ENCODE measurements around the gene DOK6. TPM values are rescaled to one million over a fixed set of nuclear protein-coding genes. Genes with fewer than 3 reads are reported as not detected.
"Not testable (repeated sequence)": the region's sequence is repeated elsewhere in the genome, so short reads cannot be mapped to it uniquely, and the experiment has no call there.

The DOK6 gene
- polyA plus RNA-seq, 4 donors, result 15.5 to 18.1 (median 17.0) TPM

DNA sequence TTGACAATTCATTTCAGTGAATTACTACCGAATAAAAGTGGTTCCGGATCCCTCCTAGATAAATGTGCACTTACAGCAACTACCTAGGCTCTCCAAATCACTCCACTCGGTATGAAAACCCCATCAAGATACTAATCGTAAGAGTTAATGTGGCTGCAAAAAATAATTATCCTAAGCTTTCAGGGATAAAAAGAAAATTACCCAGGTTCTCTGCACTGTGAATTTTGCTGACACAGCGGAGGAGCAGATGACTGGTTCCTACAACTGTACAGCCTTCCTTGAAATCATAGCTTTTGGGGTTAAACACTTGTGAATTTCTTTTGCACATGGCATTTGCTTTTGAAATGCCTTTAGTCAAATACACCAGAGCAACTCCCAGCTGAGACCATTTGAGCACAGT lies 442.3 kb downstream of the DOK6 start:
- DNase-seq (ENCODE audit: low read depth in 4 of 4, low spot score in 2 of 4), result no peak

DNA sequence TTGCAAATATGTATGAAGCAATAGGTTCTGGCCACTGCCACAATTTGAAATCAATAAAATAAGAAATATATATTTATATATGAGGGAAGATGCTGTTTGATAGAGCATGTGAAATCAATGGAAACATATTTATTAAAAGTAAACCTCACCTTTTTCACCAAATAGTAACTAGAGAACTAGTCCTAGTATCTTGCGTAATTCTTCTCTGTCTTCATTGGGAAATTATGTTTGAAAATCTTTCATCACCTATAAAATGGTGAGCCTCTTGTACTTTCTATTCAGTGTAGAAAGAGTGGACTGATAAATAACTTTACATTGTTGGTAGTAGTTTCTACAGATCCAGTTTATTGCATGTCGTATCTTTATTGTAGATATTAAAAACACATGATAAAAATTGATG lies 444.0 kb downstream of the DOK6 start:
- DNase-seq (ENCODE audit: low read depth in 4 of 4, low spot score in 2 of 4), result no peak

GRCh38 chr18:69845593-69846506 lies 445.2 kb downstream of the DOK6 start:
- peak in 1 of 4 donors; percentile 5 for DNase-seq (ENCODE audit: low read depth in 4 of 4, low spot score in 2 of 4)

DNA sequence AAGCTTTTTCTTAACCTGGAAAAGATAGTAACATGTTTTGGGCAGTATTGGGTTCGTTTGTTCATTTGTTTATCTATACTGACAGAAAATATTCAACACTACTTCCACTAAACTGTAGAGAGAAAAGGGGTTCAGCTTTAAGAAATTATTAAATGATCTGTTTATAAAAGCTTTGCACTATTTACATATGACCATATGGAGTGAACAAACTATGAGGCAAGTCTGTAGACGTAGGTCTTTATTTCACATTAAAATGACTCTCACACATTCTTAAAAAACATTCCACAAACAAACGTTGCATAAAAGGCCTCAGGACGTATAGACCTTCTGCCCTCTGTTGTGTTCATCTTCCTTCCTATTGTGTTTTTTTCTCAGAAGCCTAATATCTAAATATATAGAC lies 452.4 kb downstream of the DOK6 start:
- no peak for DNase-seq (ENCODE audit: low read depth in 4 of 4, low spot score in 2 of 4)

GRCh38 chr18:69854455-69854854 lies 453.8 kb downstream of the DOK6 start:
- DNase-seq (ENCODE audit: low read depth in 4 of 4, low spot score in 2 of 4), result no peak

GRCh38 chr18:69858897-69859296 lies 458.2 kb downstream of the DOK6 start:
- no peak for DNase-seq (ENCODE audit: low read depth in 4 of 4, low spot score in 2 of 4)

- not testable (repeated sequence) for DNase-seq (ENCODE audit: low read depth in 4 of 4, low spot score in 2 of 4)
Observed at GRCh38 chr18:69864802-69865201, 464.1 kb downstream of the DOK6 start.

GRCh38 chr18:69865776-69866175 lies 465.1 kb downstream of the DOK6 start:
- no peak for DNase-seq (ENCODE audit: low read depth in 4 of 4, low spot score in 2 of 4)

GRCh38 chr18:69866212-69866611 lies 465.5 kb downstream of the DOK6 start:
- no peak for DNase-seq (ENCODE audit: low read depth in 4 of 4, low spot score in 2 of 4)

DNA sequence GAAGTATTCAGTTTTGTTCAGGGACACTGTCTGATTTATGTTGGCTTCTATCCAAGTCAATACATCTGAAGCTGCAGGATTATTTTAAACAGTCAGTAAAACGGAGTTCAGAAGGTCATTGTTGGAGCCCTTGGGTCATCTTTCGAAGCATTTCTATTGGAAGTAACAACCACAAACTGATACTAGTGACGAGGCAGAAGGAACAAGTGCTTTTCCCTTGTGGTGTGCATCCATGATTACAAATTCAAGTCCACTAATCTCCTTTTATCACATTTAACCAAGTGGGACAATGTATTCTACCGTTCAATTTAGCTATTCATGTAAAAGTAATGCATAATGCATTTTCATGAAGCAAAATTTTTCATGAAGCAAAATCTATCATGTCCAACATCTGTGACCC lies 470.0 kb downstream of the DOK6 start:
- DNase-seq (ENCODE audit: low read depth in 4 of 4, low spot score in 2 of 4), result no peak

GRCh38 chr18:69871363-69871762 lies 470.7 kb downstream of the DOK6 start:
- no peak for DNase-seq (ENCODE audit: low read depth in 4 of 4, low spot score in 2 of 4)

GRCh38 chr18:69872661-69873060 lies 472.0 kb downstream of the DOK6 start:
- no peak for DNase-seq (ENCODE audit: low read depth in 4 of 4, low spot score in 2 of 4)

- no peak for DNase-seq (ENCODE audit: low read depth in 4 of 4, low spot score in 2 of 4)
Observed at GRCh38 chr18:69874058-69874457, 473.4 kb downstream of the DOK6 start.

DNA sequence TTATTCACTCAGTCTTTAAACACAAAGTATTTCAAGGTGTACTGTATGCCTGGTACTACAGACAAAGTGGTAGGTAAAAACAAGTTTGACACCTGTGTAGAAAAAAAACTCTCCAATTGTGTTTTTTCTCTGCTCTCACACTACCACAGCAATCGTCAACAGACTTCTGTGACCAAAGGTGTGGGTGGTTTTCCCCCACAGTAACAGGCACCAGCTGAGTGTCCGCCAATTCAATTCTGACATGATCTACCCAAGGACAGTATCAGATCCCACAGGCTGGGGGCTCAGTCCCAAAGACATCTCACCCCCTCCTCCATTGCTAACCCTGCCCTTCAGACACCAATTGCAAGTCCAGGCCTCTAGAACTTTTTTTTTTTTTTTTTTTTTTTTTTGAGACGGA lies 475.8 kb downstream of the DOK6 start:
- no peak for DNase-seq (ENCODE audit: low read depth in 4 of 4, low spot score in 2 of 4)

GRCh38 chr18:69878213-69878933 lies 477.7 kb downstream of the DOK6 start:
- DNase-seq (ENCODE audit: low read depth in 4 of 4, low spot score in 2 of 4), result peak in 1 of 4 donors; percentile 24

GRCh38 chr18:69879051-69879450 lies 478.4 kb downstream of the DOK6 start:
- DNase-seq (ENCODE audit: low read depth in 4 of 4, low spot score in 2 of 4), result not testable (repeated sequence)

DNA sequence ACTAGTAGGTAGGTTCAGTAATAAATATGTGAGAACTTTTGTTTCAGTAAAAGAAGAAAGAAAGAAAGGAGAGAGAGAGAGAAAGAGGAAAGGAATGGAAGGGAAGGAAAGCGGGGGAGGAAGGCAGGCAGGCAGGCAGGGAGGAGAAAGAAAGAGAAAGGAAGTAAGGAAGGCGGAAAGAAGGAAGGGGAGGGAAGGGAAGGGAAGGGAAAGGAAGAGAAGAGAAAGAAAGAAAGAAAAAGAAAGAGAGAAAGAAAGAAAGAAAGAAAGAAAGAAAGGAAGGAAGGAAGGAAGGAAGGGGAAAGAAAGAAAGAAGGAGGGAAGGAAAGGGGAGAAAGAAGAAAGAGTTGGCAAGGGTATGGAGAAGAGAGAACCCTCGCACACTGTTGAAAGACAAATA lies 479.4 kb downstream of the DOK6 start:
- DNase-seq (ENCODE audit: low read depth in 4 of 4, low spot score in 2 of 4), result no peak

DNA sequence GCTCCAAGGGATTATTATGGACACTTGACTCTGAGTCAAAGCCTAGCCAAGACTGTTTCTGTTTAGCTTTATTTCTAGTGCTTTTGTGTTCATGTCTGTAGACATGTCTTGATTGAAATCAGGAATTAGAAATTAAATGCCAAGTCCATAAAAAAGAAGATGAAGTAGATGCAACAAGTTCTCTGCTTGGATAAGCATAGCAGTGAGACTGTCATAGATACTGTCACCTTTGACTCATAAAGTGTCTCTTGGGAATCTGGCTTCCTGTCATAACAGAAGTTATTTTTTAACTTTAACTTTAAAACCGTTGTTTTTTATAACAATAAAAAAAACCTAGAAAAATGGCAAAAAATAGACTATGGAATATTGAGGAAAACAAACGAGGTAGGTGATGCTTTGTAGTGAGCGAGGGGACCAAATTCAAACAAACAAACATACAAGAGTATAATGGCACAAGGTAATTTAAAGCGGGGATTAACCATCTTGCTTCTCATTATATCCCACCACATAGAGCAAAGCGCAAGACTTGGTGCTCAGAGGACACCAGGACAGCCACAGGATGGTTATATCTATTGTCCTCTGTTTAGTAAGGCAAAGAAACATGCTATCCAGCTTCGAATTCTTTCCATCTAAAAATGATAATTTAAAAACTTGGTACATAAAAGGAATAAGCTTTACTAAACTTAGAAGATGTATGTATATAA lies 482.4 kb downstream of the DOK6 start:
- DNase-seq (ENCODE audit: low read depth in 4 of 4, low spot score in 2 of 4), result no peak

- no peak for DNase-seq (ENCODE audit: low read depth in 4 of 4, low spot score in 2 of 4)
Observed at GRCh38 chr18:69883781-69884180, 483.1 kb downstream of the DOK6 start.

GRCh38 chr18:69885355-69885754 lies 484.7 kb downstream of the DOK6 start:
- DNase-seq (ENCODE audit: low read depth in 4 of 4, low spot score in 2 of 4), result no peak

DNA sequence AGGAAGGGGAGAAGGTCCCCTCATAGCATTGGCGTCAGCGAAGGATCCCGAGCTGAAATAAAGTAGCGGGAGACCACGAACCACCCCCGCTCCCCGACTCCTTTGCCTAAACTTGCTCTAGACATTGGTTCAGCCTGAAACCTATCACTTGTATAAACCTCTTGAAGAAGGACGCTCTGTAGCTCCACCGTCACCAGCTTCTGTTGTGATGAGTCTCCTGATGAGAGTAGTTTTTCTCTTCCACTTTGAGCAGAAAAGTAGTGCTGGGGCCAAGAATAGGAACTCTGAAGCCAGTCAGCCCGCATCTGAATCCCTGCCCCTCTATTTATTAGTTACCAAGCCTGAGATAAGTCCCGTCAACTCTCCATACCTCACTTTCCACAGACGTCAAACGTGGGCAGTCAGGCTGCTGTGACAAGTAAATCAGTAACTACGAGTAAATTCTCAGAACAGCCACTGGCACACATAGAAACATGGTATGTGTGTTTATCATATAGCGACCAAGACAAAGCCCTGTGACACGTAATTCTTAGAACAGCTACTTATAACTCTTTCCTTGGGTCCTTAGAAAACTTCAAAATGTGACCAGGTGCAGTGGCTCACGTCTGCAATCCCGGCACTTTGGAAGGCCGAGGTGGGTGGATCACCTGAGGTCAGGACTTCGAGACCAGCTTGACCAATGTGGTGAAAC lies 485.3 kb downstream of the DOK6 start:
- no peak for DNase-seq (ENCODE audit: low read depth in 4 of 4, low spot score in 2 of 4)
